NK-92 treated with Interleukin-12 subunit alpha and Interleukin-12 subunit beta, amount 100 ng/mL, for 24 hours (cell line): ENCODE results near the gene PTPN1.
"Not testable (repeated sequence)": the region's sequence is repeated elsewhere in the genome, so short reads cannot be mapped to it uniquely, and the experiment has no call there.

ENCODE experiments used
- DNase-seq: peaks from one replicate; lab custom pipeline; 2025; lab: John Stamatoyannopoulos, UW

The PTPN1 gene

DNA sequence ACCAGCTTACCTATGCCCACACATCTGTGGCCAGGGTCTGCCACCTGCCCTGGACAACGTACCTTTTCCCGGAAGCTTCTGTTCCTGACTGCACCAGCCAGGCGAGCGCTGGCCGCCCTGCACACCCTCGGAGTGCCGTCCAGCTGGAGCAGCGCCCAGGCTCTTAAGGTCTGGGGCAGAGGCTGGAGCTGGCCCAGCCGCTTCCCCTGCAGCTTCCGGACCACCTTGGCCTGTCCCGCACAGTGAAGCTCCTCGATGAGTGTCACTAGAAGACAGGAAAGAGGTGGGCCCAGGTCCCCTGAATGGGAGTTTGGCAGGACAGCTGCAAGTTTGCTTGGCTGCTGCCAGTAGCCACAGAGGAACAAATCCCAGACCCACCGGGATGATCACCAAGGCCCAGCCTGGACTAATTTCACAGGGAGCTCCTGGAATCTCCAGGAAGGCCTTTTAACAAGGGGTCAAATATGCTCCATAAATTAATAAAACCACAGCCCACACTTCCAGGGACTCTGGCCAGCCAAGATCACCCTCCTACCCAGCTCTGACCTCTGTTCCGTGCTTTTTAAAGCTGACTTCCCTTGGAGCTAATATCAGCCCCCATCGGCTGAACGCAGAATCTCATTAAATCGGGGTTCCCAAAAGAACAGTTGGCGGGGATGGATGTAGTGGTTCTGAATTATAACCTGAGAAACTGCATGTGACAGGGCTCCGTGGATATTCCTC, 82.3 kb downstream of the PTPN1 start:
- no peak for DNase-seq

DNA sequence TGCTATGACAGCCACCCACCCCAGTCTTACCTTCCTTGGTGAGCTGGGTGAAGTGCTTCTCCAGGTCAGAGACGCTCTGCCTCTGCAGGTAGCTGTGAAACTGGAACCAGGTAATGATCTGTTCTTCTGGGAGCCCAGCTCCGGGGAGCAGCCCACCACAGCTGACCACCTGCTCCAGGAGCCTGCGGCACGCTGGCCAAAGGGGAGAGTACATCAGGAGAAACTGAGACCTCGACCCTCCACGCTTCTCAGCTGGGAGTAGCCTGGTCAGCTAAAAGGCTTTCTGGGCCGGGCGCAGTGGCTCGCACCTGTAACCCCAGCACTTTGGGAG, 82.8 kb downstream of the PTPN1 start:
- DNase-seq: no peak

DNA sequence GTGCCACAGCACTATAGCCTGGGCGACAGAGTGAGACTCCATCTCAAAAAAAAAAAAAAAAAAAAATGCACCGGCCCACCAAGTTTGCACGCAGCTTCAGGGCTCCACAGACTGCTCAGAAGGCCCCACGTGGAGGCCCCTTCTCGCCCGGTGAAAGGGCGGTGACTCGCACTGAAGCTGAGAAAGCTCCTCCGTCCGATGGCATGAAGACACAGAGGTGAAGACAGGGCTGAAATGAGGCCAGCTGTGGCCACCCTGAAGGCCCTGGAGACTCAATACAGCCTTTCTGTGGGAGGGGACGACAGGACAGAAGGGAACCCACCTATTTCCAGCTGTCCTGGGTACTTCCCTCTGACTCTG, 84.0 kb downstream of the PTPN1 start:
- DNase-seq: no peak

DNA sequence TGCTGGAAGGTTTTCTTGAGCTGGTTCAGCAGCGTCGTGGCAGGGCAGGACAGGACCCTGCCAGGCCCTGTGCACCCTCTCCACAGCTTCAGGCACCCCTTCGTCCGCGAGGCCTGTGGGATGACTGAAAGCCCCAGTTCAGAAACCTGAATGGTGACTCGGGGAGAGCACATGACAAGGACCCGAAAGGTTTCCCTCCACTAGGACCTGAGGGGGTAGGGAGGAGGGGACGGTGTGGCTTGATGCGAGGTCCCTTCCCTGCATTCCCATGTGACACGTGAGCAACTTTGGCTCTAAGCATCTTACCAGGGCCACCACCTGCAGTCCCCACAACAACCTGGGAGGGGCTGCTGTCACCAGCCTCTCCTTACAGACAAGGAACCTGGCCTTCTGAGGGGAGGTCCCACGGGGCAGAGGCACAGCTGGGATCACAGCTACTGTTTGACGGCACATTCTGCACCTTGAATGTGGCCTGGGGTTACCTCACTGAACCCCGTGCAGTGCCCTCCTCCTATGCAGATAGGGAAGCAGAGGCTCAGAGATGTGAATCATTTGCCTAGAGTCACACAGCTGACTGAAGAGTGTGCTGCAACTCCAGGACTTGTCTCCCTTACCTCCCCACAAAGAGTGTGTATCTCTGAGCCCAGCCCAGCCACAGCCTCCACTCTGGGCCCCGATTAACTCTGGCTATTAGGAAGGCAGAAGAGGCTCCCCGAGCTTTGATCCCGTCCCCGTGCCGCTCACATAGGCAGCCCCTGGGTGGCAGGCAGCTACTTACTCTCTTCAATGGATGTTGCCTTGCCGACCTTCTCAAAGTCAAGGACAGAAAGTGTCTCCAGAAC, 84.6 kb downstream of the PTPN1 start:
- no peak for DNase-seq

DNA sequence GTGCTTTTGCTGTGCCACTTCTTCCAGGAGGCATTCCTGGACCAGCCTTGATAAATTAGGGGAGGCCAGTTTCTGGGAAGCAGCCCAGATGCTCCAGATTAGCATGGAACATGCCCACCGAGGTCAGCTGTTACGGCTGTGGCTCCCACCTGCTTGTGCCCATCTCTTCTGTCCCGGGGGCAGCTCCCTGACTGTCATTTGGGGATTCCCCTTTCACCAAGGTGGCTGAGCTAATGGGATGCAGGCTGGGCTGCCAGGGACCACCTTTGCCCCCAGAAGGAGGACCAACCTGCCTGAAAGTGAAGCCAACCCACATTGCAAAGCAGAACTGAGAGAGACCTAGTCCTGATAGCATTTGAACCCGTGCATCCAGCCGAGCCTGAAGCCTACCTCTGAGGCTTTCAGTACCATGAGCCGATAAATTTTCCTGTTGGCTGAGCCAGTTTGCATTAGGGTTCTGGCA, 85.3 kb downstream of the PTPN1 start:
- no peak for DNase-seq

DNA sequence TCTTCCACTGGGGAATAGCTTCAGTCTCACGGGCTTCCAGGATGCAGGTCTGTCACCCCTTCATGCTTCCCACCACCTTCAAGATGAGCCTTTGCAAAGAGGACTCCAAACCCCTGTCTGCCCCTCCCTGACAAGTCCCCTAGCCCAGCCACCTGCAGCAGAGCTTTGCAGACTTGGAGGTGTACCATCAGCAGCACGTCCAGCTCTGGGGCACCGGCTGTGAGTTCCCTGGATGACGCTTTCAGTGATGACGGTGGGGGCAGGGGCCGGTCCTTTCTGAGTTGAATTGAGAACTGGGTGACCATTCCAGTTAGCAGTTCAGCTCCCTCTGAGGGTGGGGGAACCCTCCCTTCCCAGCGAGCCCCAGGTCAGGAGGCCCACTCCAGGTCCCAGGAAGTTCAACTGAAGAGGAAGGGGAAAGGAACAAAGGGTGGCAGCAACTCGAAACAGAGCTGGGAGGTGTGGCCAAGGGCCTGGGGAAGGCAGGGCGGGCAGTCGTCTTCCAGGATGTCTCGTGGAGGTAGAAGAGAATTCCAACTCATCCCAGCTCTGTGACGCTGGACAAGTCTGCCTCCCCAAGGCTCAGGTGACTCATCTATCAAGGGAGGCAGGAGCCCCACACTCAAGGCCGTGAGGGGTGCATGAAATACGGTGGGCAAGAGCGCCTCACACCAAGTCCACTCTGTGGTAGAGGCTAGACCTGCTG, 86.0 kb downstream of the PTPN1 start:
- DNase-seq: no peak

DNA sequence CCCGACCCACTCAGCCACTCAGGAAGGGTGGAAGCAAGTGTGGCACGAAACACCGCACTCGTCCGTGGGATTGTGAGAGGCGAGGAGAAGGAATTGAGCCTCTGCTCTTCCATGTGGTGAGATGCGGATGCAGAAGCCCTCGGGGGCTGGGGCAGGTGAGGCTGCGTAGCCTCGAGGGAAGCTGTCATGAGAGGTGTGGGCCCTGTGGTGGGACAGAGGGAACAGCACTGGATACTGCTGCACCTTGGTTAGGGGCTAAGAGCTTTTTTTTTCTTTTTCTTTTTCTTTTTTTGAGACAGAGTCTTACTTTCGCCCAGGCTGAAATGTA, 86.5 kb downstream of the PTPN1 start:
- DNase-seq: no peak

DNA sequence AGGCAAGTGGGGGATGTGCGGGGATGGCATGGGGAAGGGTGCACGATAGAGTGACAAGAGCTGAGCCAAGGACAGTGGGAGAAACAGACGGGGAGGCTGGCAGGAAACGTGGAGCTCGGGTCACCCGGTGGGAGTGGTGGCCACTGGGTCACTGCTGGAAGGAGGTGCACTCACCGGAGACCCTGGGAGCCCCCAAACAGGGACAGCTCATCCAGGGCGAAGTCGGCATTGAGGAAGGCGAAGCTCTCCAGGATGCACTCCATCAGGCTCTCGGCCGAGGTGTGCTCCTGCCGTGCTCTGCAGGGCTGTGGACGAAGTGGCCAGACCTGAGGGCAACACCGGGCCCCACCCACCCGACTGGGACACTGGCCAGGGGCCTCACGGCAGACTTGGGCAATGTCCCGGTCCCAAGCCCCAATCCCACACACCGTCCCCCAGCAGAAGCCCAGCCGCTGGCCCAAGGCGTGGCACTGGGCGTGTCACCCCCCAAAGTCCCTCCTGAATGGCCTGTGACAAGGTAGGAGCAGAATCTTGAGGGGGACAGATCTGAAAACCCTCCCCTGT, 87.3 kb downstream of the PTPN1 start:
- DNase-seq: no peak

DNA sequence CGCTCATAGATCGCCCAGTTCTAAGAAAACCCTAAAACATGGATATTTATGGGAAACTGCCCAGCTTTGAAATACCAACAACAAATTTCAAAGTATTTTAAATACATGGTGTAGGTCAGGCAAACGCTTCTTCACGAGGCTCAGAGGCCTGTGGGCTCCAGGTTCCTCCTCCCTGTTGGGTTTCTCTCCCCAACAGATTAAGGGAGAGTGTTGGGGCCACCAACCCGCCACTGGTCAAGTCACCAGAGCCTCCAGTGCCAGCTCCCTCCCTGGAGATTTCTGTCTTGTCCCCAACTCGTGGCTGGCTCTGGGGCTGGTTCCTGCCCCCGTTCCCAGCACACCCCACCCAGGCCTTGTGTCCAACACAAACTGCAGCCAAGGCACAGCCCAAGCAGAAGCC, 87.9 kb downstream of the PTPN1 start:
- DNase-seq: no peak

DNA sequence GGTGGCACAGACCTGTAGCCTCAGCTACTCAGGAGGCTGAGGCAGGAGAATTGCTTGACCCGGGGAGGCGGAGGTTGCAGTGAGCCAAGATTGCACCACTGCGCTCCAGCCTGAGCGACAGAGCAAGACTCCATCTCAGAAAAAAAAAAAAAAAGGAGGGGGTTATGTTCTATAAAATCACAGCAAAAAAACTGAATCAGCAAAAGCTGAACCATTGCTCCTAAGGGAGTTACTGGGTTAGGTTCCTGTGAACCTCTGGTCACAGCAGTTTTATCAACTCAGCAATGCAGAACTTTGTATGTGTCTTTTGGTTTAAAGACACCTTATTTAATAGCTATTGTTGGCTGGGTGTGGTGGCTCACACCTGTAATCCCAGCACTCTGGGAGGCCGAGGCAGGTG, 88.6 kb downstream of the PTPN1 start:
- DNase-seq: not testable (repeated sequence)

DNA sequence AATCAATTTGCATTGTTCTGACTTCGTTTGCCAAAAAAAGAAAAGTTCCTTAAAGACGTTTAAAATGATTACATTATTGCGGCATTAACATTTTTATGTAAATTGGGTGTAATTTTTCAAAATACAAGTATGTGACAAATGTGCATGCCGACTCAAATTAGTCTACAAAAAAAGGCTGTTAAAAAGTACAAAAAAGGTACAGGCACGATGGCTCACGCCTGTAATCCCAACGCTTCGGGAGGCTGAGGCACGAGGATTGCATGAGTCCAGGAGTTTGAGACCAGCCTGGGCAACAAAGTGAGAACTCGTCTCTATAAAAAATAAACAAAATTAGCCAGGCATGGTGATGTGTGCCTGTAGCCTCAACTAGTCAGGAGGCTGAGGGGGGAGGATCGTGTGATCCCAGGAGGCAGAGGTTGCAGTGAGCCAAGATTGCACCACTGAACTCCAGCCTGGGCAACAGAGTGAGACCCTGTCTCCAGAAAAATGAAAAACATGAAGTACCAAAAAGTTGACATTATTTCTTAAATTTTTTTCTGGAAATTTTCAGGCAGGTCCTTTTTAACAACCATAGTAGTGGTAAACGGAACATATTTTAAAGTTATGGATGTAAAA, 90.2 kb downstream of the PTPN1 start:
- DNase-seq: no peak

DNA sequence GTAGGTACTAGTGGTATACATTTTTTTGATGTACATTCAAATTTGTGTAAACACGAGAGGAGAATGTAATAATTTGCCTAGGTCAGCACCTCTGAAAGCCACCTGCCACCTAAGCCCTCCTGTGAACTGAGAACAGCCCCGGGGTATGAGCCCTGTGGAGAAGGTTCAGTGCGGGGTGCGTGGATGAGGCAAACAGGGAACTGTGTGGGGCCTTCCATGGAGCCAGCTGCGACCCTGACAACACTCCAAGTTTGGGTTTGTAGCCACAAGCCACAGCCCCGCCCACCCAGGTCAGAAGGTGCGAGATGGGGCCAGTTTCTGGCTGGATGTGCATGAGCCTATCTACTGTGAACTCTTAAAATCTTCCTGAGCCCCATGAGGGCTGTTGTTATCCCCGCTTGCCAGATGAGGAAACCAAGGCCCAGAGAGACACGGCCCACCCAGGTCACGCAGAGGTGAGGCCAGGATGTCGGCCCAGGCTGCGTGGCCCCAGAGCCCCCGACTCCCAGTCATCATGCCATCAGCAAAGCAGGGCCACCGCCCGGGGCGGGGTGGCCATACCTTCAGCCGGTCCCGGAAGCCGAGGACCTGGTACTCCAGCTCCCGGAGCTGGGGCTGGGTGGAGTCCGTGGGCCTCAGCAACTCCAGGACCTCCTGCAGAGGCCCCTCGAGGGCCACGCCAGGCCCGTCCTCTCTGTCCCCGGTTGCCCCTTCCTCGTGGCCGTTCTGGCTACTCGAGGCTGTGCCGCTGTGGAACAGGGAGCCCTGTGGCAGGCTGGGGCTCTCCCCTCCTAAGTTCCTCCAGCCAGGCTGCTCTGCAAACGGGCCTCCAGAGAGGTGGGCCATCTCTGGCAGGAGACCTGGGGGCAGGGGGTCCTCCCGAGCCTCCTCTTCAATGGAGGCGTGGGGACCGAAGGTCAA, 91.6 kb downstream of the PTPN1 start:
- DNase-seq: no peak

DNA sequence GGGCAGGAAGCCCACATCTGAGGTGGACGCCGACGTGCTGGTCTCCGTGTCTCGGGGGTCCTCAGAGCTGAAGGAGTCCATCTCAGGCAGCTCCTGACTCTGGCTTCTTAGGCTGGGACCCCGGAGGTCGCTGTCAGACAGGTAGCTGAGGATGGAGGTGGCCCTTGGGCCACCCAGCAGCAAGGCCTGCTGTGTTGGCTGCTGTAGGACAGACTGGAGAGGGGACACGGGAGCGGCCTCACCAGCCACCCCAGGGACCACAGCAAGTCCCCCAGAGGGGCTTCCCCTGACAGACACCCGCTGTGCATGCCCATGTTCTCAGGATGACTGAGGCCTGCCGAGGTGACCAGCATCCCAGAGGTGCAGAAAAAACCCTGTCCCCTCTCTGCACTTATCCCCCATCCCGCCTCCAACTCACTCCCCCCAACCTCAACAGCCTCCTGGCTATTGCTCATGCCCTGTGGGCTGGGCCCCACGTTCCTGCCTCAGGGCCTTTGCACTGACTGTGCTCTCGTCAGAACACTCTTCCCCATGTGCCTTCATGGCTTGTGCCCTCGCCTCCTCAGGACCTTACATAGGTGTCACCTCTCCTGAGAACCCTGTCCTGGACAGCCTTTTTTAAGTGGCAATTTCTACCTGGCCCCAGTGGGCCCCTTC, 92.4 kb downstream of the PTPN1 start:
- no peak for DNase-seq

DNA sequence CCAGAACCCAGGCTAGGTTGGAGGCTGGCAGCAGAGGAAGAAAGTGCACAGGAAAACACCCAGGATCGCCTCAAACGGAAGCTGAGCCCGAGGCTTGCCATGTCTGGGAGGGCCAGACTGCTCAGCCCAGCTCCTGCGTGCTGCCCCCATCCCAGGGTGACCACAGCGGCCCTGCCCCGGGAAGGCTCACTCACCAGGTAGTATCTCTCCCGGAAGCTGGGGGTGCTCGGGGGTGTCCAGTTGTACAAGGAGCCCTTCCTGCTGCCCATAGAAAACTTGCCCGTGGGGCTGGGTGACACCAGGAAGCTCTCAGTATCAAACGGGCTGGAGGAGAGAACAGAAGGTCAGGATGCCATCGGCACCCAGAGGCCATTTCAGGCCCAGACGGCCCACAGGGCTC, 94.3 kb downstream of the PTPN1 start:
- no peak for DNase-seq

DNA sequence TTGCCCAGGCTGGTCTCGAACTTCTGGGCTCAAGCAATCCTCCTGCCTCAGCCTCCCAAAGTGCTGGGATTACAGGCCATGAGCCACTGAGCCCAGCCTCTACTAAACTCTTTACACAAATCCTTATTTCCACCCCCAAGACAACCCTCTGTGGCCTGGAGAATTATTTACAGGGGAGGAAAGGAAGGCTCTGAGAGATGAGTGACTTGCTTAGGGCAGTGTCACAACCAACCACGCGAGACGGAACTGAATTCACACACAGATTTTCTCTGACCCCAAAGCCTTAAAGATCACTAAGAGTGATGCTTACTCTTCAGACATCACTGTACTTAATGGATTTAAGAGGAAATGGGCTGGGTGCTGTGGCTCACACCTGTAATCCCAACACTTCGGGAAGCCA, 95.0 kb downstream of the PTPN1 start:
- DNase-seq: no peak

DNA sequence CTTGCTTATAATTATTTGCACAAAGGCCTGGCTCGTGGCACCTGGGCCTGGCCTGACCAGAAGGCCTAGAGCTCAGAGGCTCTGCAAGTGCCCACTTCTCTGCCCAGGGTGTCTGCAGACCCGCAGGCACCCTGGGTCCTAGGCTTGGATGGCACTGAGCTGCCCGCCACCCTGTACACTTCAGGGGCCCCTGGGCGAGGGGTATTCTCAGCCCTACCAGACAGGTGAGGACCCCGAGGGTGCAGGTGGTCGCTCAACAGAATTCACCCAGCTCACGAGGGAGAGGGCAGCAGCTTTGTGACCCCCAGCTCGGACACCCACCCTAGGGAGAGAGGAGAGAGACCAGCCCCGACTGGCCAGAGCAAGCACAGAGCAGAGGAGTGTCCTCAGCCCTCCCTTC, 97.3 kb downstream of the PTPN1 start:
- DNase-seq: no peak

DNA sequence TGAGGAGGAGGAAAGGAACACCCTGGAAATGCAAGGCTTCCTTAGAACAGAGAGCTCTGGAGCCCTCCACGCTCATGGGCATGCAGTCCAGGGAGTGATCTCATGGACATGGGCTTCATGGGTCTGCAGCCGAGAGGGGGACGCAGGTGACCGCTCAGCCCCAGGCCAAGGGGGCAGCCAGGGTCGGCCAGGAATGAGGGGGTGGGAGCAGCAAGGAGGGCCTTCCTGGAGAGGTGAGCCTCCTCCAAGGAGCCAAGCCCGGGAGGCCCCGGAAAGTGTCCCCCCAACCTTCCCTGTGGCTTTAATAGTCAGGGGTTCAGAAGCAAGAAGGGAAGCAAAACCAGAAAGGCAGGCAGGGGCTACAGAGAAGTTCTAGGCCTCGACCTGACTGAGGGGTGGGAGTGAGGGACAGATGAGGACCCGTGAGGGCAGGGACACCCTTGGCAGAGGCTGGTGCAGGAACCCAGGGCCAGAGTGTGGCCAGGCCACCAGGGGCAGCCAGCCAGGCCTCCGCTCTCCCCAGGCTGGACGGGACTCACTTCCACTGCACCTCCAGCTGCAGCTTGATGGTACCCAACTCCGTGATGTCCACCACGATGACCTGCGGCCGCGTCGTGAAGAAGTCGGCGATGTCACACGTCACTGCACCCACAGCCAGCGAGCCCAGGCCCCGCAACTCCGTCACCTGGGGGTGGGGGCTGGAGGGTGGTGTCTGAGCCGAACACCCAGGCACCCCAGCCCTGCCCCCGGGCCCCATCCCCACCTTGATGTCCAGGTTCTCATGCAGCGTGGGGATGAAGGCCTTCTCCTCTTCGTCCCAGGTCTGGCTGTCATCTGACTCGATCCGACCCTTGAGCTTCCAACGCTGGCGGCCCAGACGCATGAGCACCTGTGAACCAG, 97.9 kb downstream of the PTPN1 start:
- DNase-seq: no peak

DNA sequence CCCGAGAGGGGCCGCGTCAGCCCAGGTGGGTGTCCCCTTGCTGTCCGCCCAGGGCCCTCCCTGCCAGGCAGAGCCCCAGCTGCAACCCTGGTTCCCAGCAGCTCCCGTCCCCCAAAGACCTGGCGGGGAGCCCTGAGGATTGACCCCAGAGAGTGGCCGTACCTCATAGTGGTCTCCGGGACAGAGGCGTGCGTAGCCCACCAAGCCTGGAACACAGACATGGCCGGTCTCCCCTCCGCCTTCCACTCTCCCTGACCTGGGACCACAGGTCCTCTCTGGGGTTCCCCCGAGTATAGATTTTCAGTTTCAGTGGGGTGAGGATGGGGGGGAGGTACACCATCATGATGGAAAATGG, 98.5 kb downstream of the PTPN1 start:
- DNase-seq: no peak

DNA sequence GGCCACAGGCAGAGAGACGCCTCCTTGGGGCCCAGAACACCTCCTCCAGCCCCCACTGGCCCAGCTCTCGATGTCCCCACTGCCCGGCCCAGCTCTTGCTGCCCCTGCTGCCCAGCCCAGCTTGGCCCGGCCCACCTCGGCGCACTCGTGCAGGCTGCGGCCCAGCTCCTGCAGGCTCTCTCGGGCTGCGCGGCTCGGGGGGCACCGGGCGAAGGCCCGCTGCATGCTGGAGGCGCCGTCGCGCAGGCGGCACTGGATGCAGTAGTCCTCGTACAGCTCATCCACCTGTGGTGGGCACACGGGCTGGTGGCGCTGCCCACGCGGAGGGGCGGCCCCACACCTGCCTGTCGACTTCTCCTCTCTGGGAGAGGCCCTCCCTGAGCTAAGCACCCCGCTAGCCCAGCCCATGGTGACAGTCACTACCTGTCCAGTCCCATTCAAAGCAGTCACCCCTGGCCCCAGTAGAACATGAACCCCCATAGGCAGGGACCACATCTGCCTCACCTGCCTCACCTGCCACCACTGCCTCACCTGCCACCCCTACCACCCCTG, 99.3 kb downstream of the PTPN1 start:
- DNase-seq: no peak
